Measurements from ENCODE around the gene ATRIP. TPM values are rescaled to one million over a fixed set of nuclear protein-coding genes. Genes with fewer than 3 reads are reported as not detected.

ATRIP gene
- total RNA-seq, 2 donors from 2014 or later = 3.2 to 8.6 TPM

DNA sequence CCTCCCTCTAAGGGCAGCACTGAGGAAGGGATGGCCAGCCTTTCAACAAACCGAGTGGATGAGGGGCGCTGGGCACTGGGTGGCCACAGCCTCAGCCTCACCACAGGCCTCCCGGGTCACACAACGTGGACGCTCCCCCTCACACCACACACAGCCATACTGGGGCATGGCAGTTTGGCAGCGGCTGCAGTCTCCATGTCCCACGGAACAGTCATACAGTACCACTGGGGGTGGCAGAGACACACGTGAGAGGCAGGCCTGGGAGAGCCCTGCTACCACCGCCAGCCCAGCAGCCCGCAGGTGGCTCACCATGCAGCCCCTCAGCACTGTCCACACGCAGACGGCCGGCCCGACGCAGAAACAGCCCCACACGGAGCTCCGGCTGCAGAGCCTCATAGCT lies 28.4 kb upstream of the ATRIP start:
- no peak overlapping the region for H3K4me3 ChIP-seq
- TF ChIP-seq, protein P1, sequence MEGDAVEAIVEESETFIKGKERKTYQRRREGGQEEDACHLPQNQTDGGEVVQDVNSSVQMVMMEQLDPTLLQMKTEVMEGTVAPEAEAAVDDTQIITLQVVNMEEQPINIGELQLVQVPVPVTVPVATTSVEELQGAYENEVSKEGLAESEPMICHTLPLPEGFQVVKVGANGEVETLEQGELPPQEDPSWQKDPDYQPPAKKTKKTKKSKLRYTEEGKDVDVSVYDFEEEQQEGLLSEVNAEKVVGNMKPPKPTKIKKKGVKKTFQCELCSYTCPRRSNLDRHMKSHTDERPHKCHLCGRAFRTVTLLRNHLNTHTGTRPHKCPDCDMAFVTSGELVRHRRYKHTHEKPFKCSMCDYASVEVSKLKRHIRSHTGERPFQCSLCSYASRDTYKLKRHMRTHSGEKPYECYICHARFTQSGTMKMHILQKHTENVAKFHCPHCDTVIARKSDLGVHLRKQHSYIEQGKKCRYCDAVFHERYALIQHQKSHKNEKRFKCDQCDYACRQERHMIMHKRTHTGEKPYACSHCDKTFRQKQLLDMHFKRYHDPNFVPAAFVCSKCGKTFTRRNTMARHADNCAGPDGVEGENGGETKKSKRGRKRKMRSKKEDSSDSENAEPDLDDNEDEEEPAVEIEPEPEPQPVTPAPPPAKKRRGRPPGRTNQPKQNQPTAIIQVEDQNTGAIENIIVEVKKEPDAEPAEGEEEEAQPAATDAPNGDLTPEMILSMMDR (IDR thresholded peaks at IDR 0.05) = no peak
- H3K4me1 ChIP-seq = no peaks in the 10 kb centered on the region
- H3K9me3 ChIP-seq = no peaks in the 10 kb centered on the region
- H3K27me3 ChIP-seq = no peaks in the 10 kb centered on the region
- H3K9ac ChIP-seq (ENCODE audit: low read depth in 2 of 2, low read length in 2 of 2) = no peak overlapping the region
- intact Hi-C loops (cut with DNase I) = no loop called here
- no peak for DNase-seq
- H3K36me3 ChIP-seq = no peaks in the 10 kb centered on the region
- H3K27ac ChIP-seq = no peak overlapping the region

DNA sequence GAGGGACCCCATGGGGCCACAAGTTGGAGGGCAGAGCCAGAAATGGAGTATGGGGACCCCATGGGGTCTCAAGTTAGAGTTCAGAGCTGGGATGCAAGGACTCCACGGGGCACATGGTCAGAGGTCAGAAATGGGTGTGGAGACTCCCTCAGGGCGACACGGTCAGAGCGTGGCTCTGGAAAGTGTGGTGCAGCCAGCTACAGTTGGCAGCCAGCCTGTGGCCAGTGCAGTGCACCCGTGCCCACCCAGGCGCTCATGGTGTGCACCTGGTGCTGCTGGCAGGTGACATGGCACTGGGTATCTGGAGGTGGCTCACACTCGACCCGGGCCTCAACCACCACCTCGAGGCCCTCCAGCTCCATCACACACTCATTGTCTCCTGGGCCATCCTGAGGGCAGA lies 27.9 kb upstream of the ATRIP start:
- Histone ChIP-seq H3K36me3 (no peaks in the 10 kb centered on the region), H3K27ac (no peak overlapping the region), H3K9ac (ENCODE audit: low read depth in 2 of 2, low read length in 2 of 2) (no peak overlapping the region), H3K4me3 (no peak overlapping the region), H3K9me3 (no peaks in the 10 kb centered on the region), H3K27me3 (no peaks in the 10 kb centered on the region), H3K4me1 (no peaks in the 10 kb centered on the region)
- TF ChIP-seq, protein P1 (IDR thresholded peaks at IDR 0.05) = no peak
- intact Hi-C loops (cut with DNase I) = no loop called here
- DNase-seq = no peak

- H3K27me3 ChIP-seq = no peaks in the 10 kb centered on the region
- H3K27ac ChIP-seq = no peak overlapping the region
- no peak for DNase-seq
- H3K36me3 ChIP-seq = no peaks in the 10 kb centered on the region
- no peaks in the 10 kb centered on the region for H3K9me3 ChIP-seq
- intact Hi-C loops (cut with DNase I) = no loop called here
- H3K9ac ChIP-seq (ENCODE audit: low read depth in 2 of 2, low read length in 2 of 2) = no peak overlapping the region
- H3K4me3 ChIP-seq = no peak overlapping the region
- TF ChIP-seq, protein P1 (IDR thresholded peaks at IDR 0.05) = no peak
- no peaks in the 10 kb centered on the region for H3K4me1 ChIP-seq
Observed at GRCh38 chr3:48419149-48419548, 27.4 kb upstream of the ATRIP start.

GRCh38 chr3:48419597-48419996 lies 26.9 kb upstream of the ATRIP start:
- no peak overlapping the region for H3K4me3 ChIP-seq
- no peak for DNase-seq
- H3K9ac ChIP-seq (ENCODE audit: low read depth in 2 of 2, low read length in 2 of 2) = no peak overlapping the region
- H3K27me3 ChIP-seq = no peaks in the 10 kb centered on the region
- intact Hi-C loops (cut with DNase I) = no loop called here
- TF ChIP-seq, protein P1 (IDR thresholded peaks at IDR 0.05) = no peak
- H3K9me3 ChIP-seq = no peaks in the 10 kb centered on the region
- H3K4me1 ChIP-seq = no peaks in the 10 kb centered on the region
- H3K36me3 ChIP-seq = no peaks in the 10 kb centered on the region
- no peak overlapping the region for H3K27ac ChIP-seq

DNA sequence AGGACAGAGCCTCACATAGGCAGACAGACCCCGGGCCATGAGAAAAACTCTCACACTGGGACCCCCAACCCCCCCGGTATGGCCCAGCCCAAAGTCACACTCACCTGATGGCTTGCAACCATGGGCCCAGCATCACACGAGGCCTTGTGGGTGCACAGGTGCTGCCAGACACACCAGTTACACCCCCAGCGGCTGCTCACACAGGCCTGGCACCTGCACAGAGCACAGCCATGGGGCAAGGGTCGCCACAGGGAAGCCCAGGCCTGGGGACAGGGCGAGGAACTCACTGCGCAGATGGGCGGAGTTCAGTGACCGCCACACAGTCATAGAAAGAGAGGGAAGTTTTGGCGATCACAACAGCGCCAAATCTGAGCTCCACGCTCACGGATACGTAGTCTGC lies 26.0 kb upstream of the ATRIP start:
- intact Hi-C loops (cut with DNase I) = no loop called here
- H3K9me3 ChIP-seq = no peaks in the 10 kb centered on the region
- H3K4me3 ChIP-seq = no peak overlapping the region
- H3K27ac ChIP-seq = no peak overlapping the region
- no peaks in the 10 kb centered on the region for H3K4me1 ChIP-seq
- DNase-seq = no peak
- TF ChIP-seq, protein P1 (IDR thresholded peaks at IDR 0.05) = no peak
- H3K27me3 ChIP-seq = no peaks in the 10 kb centered on the region
- no peaks in the 10 kb centered on the region for H3K36me3 ChIP-seq
- H3K9ac ChIP-seq (ENCODE audit: low read depth in 2 of 2, low read length in 2 of 2) = no peak overlapping the region

DNA sequence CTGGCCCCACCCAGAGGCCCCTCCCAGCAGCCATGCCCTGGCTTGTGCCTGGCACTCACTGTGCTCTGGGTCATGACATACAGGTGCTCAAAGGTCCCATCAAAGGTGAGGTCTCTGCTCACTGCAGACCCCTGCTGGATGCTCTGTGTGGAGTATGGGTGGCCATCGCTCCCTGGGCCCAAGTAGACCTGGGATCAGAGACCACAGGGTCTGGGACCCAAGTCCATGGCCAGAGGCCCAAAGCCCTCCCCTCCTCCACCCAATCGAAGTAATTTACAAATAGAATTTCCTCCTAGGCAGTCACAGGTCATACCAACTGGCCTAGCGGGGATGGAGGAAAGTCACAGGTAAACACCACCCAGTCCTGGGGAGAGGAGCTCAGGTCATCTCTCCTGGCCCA lies 24.3 kb upstream of the ATRIP start:
- no peak overlapping the region for H3K4me3 ChIP-seq
- peaks cover 10% of the 10 kb centered on the region for H3K4me1 ChIP-seq
- H3K27ac ChIP-seq = no peak overlapping the region
- H3K9me3 ChIP-seq = no peaks in the 10 kb centered on the region
- TF ChIP-seq, protein P1 (IDR thresholded peaks at IDR 0.05) = no peak
- H3K27me3 ChIP-seq = no peaks in the 10 kb centered on the region
- H3K36me3 ChIP-seq = no peaks in the 10 kb centered on the region
- DNase-seq = no peak
- H3K9ac ChIP-seq (ENCODE audit: low read depth in 2 of 2, low read length in 2 of 2) = peak overlapping the region in 1 of 2 donors; percentile 19
- intact Hi-C loops (cut with DNase I) = no loop called here

All from colonic mucosa (tissue), 4 donors.